HS-5 (cell line): ENCODE data around the gene ACOT12.
"Not testable (repeated sequence)": the region's sequence is repeated elsewhere in the genome, so short reads cannot be mapped to it uniquely, and the experiment has no call there.

ENCODE experiments used
- DNase-seq: peaks from one replicate; pipeline ENCODE4 v3.0.0-alpha.2; 2012; ENCODE audit warnings: low read depth

ACOT12 gene

GRCh38 chr5:81338213-81338612 lies 55.7 kb downstream of the ACOT12 start:
- not testable (repeated sequence) for DNase-seq

DNA sequence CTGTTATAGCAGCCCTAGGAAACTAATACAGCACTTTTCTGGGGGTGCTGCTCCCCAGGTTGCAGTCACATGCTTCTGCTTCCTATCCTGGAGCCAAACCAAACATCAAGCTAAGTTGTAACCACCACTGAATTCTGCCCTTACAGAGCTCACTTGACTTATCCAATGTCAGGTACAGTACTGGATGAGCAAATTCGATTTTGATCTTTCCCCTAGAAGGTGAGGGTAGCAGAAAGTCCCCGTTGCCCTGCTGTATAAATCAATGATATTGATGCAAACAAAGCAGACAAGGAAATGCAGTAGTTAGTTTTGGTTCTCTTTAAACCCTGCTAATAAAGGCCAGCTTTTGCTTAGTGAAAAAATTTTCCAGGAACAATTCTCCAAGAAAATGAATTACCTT lies 56.1 kb downstream of the ACOT12 start:
- no peak for DNase-seq

- no peak for DNase-seq
These were observed 57.4 kb downstream of the ACOT12 start for GRCh38 chr5:81336556-81336955.

- DNase-seq: no peak
These were observed 58.0 kb downstream of the ACOT12 start for GRCh38 chr5:81335946-81336345.

DNA sequence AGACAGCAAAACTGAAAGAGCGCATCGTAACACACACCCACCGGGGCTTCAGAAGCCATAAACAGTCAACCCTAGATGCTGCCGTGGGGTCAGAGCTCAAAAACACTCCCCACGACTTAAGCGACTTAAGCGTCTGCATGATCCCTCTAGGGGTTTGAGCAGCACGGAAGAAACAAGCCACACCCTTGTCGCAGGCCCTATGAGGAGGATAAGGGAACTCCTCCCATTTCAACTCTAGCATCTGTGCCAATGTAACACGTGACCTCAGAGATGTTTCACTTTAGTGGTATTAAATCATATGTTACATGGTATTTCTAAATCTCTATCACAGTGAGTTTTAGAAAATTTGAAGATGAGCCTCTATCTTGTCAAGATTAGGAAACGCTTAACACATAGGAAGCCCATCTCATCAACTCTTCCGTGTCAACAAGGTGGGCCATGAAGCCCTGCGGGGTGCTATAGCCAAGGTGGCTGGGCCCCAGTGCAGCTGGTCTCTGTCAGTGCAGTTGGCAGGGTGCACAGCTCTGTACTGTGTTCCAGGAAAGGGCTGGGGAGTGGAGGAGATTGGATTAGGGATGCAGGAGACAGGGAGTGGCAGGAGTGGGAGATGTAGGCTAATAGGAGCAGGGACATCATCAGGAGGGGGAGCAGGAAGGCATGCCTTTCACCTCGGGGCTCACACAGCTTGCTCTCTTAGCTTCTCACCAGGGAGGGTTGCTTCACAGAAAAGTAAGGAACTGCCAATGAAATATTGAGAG lies 59.5 kb downstream of the ACOT12 start:
- DNase-seq: no peak

- DNase-seq: no peak
These were observed 67.4 kb downstream of the ACOT12 start for GRCh38 chr5:81326554-81326953.

DNA sequence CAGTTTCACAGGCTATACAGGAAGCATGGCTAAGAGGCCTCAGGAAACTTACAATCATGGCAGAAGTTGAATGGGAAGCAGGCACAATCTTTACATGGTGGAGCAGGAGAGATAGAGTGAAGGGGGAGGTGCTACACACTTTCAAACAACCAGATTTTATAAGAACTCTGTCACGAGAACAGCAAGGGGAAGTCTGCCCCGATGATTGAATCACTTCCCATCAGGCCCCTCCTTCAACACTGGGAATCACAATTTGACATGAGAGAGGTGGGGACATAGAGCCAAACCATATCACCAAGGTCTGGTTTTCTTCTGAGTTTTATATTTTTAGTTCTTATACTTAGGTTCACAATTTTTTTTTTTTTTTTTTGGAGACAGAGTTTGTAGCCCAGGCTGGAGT lies 76.4 kb downstream of the ACOT12 start:
- no peak for DNase-seq

- no peak for DNase-seq
These were observed 77.4 kb downstream of the ACOT12 start for GRCh38 chr5:81316571-81316970.

GRCh38 chr5:81315830-81316229 lies 78.1 kb downstream of the ACOT12 start:
- DNase-seq: no peak

DNA sequence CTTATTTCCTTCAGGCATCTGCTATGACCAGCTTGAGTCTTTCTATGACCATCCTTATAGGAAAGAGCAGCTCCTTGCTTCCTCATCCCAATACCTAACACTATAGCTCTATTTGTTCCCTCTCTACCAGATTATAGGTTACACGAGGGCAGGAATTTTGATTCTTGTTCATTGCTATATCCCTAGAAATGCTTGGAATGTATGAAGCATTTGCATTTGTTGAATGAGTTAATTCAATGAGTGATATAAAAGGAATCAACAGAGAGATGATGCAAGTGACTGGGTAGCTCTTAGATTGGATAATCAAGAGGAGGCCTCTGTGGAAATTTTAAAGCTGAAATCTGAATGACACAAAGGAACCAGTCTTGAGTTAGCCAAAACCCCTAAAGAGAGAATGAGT lies 78.6 kb downstream of the ACOT12 start:
- DNase-seq: no peak

DNA sequence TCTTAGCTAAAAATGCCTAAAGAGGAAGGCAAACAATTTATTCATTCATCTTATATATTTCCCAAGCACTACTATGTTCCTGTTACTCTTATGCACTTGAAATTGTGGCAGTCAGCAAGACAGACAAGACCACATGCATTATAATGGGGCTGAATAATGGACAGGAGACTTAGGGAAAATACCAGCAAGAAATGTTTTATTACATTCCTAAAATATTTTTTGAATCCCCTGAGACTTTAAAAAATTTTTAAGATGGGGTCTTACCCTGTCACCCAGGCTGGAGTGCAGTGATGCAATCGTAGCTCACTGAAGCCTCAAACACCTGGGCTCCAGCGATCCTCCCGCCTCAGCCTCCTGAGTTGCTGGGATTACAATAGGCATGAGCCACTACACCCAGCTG lies 79.4 kb downstream of the ACOT12 start:
- DNase-seq: no peak

GRCh38 chr5:81313686-81314085 lies 80.2 kb downstream of the ACOT12 start:
- no peak for DNase-seq

GRCh38 chr5:81313278-81313677 lies 80.7 kb downstream of the ACOT12 start:
- no peak for DNase-seq

DNA sequence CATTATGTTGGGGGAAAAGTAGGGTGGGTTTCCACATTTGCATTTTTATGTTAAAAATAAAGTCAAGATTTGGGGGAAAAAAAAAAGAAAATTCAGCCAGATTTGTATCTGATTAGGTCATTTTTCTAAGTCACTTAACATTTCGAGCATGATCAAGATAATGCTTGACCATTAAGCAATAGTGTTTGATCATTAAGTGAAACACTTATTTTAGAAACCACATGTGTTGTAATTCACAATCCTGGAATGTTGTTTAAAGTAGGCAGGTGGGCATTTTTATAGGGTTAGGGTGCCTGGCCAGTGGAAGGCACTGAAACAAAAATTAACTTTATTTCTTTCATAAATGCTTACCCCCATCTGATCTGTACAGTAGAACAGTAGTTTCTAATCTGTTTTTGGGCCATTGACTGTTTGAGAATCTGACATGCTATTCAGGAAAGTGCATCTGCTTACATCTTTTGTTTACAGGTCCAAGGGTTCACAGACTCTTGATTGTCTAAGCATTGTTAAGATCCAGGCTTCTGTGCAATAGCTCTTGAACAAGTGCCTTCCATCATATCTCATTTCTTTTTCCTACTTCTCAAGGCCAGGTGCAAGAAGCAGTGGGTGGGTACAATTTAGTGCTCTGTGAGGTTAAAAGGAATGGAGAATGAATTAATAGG lies 83.4 kb downstream of the ACOT12 start:
- no peak for DNase-seq

DNA sequence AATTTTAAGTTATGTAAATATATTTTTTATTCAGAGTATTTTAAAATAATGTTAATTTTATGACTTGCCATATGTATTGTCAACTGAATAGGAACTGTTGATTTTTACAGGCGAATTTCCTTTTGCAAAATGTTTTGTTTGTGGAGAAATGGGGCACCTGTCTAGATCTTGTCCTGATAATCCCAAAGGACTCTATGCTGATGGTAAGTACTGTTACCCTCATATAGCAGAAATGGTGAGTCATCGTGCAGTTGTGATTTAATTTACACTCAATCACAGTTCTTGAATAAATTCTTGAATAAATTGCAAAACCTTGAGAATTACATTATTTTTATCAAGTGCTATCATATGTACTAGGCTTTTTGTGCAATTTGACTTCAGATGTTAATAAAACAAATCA lies 85.1 kb downstream of the ACOT12 start:
- DNase-seq: no peak

GRCh38 chr5:81305785-81306184 lies 88.1 kb downstream of the ACOT12 start:
- no peak for DNase-seq

GRCh38 chr5:81303563-81303962 lies 90.4 kb downstream of the ACOT12 start:
- peak; percentile 76 for DNase-seq

DNA sequence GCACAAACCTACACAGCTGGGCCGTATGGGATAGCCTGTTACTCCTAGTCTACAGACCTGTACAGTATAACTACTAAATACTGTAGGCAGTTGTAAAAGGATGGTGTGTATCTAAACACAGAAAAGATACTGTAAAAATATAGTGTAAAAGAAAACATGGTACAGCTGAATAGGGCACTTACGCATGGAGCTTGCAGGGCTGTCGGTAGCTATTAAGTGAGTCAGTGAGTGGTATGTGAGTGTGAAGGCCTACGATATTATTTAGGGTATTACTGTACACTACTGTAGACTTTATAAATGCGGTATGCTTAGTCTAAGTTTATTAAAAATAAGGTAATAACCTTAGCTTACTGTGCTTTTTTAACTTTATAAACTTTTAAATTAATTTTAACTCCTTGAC lies 91.3 kb downstream of the ACOT12 start:
- DNase-seq: no peak

GRCh38 chr5:81301271-81302015 lies 92.5 kb downstream of the ACOT12 start, which contains the start of gene ZCCHC9:
ZCCHC9 (plus strand) TSS chr5:81301587; CDS start chr5:81304758, 3,171 bp downstream.
- DNase-seq: peak; percentile 77

DNA sequence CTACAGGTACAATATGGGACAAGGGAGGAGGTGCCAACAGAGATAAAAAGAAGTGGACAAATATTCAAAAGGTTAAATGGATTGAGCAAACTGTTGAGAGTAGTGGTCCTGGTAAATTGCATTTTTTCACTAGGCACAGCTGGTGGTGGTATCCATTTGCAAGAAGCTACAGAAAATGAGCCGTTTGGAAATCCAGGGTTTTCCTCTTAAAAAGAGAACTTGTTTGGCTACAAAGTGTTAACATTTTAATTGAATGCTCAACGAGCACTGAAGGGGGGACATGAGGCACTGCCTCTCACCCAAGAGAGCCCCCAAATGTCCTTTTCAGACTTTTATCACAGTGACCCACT lies 93.0 kb downstream of the ACOT12 start:
- DNase-seq: no peak

- no peak for DNase-seq
These were observed 96.4 kb downstream of the ACOT12 start for GRCh38 chr5:81297531-81297930.

DNA sequence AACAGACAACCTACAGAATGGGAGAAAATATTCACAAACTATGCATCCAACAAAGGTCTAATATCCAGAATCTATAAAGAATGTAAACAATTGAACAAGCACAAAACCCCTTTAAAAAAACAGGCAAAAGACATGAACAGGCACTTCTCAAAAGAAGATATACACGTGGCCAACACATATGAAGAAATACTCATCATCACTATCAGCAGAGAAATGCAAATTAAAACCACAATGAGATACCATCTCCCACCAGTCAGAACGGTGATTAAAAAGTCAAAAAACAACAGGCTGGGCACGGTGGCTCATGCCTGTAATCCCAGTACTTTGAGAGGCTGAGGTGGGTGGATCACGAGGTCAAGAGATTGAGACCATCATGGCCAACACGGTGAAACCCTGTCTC lies 99.9 kb downstream of the ACOT12 start:
- not testable (repeated sequence) for DNase-seq

GRCh38 chr5:81292130-81292529 lies 101.8 kb downstream of the ACOT12 start:
- no peak for DNase-seq
